Kidney (tissue), 14 donors: ENCODE data around the gene ACTN1. TPM values are rescaled to one million over a fixed set of nuclear protein-coding genes. Genes with fewer than 3 reads are reported as not detected.

Experiments
- DNase-seq, 5 donors: peaks; one replicate each; pipeline ENCODE4 v3.0.0-alpha.2; 2013 to 2020
- FAIRE-seq: peaks from 2 replicates; lab custom pipeline; 2012; peaks lifted over from hg19 to GRCh38; lab: Jason Lieb, UNC
- H3K27ac ChIP-seq, 2 donors: one replicate each; pipeline ENCODE4 v1.7.0; 2013; ENCODE audit warnings: low read depth in 2 of 2, low read length in 2 of 2, inconsistent platforms in 1 of 2
- H3K27me3 ChIP-seq: one replicate; pipeline ENCODE4 v1.7.1; 2013; ENCODE audit warnings: low read length, inconsistent platforms; ENCODE audit not compliant: control insufficient read depth, insufficient read depth
- H3K36me3 ChIP-seq, 3 donors: one replicate each; pipeline versions ENCODE4 v1.7.0 to v1.7.1; 2013; ENCODE audit warnings: low read length in 3 of 3, control low read depth in 1 of 3, inconsistent platforms in 1 of 3; ENCODE audit not compliant: insufficient read depth in 3 of 3, control insufficient read depth in 2 of 3
- H3K4me1 ChIP-seq, 3 donors: one replicate each; pipeline versions ENCODE4 v1.7.0 to v1.7.1; 2013; ENCODE audit warnings: low read length in 3 of 3, inconsistent platforms in 1 of 3, low read depth in 1 of 3; ENCODE audit not compliant: control insufficient read depth in 2 of 3, insufficient read depth in 2 of 3
- H3K4me3 ChIP-seq, 3 donors: one replicate each; pipeline versions ENCODE4 v1.7.0 to v1.8.1; 2013; ENCODE audit warnings: low read length in 3 of 3, control low read depth in 1 of 3, inconsistent platforms in 1 of 3
- H3K9ac ChIP-seq, 3 donors: one replicate each; pipeline versions ENCODE4 v1.7.0 to v1.7.1; 2013; ENCODE audit warnings: low read length in 3 of 3, control low read depth in 1 of 3, inconsistent platforms in 1 of 3
- H3K9me3 ChIP-seq, 3 donors: one replicate each; pipeline versions ENCODE4 v1.7.0 to v1.7.1; 2013; ENCODE audit warnings: low read length in 3 of 3, control low read depth in 1 of 3, inconsistent platforms in 1 of 3; ENCODE audit not compliant: control insufficient read depth in 2 of 3, insufficient read depth in 1 of 3
- intact Hi-C: fragments of 100-400 bp; cut with DNase I; formaldehyde crosslinking; loops from one replicate; pipeline ENCODE4 v1.11.1; 2022
- polyA plus RNA-seq: library from polyadenylated mRNA; stranded (reverse); fragments of 350-450 nt; fragmentation: Illumina TruSeq; extraction: RNeasy Lipid Tissue Mini Kit (QIAGEN cat#74804); gene quantifications from one replicate; pipeline ENCODE4 v1.2.3, GENCODE V29; 2014; ENCODE audit warnings: low read depth, low replicate concordance; ENCODE audit not compliant: insufficient read depth
- total RNA-seq: library from RNA; stranded (reverse); fragmentation: NEBNext Ultra II Directional; extraction: Animal tissue kit (Norgen Biotek cat#: 25700); gene quantifications from one replicate; pipeline ENCODE4 v1.2.1, GENCODE V29; 2021
- TF ChIP-seq, protein P1 (sequence below): IDR thresholded peaks from 3 replicates; pipeline ENCODE4 v1.5.1; 2012; ENCODE audit warnings: mild to moderate bottlenecking, moderate library complexity, borderline replicate concordance; ENCODE audit not compliant: insufficient read depth; ENCODE audit errors: extremely low read depth
- donor health status: control.
- donor health status: control.
- donor health status: control.
- donor health status: control.
- donor health status: control.
- donor health status: DM: yes; HTN: yes; CAD: no.
- donor health status: Normal renal cell carcinoma (clear cell type).

Gene ACTN1
- total and polyA plus RNA-seq, 2 donors from 2014 or later = 20.1 to 184 TPM

GRCh38 chr14:68964300-68965093 lies 14.6 kb downstream of the ACTN1 start:
- H3K9ac ChIP-seq = no peak overlapping the region
- no peak overlapping the region for H3K27ac ChIP-seq
- no peaks in the 10 kb centered on the region for H3K9me3 ChIP-seq
- peaks cover 0 to 43% (median 11%) of the 10 kb centered on the region in 3 donors for H3K4me1 ChIP-seq
- no peaks in the 10 kb centered on the region for H3K36me3 ChIP-seq
- no peak overlapping the region for H3K4me3 ChIP-seq
- H3K27me3 ChIP-seq = no peaks in the 10 kb centered on the region
- intact Hi-C loops = no loop called here
- FAIRE-seq (no peak), DNase-seq (peak in 3 of 5 donors; percentile 67 to 91 (median 67))
- TF ChIP-seq, protein P1, sequence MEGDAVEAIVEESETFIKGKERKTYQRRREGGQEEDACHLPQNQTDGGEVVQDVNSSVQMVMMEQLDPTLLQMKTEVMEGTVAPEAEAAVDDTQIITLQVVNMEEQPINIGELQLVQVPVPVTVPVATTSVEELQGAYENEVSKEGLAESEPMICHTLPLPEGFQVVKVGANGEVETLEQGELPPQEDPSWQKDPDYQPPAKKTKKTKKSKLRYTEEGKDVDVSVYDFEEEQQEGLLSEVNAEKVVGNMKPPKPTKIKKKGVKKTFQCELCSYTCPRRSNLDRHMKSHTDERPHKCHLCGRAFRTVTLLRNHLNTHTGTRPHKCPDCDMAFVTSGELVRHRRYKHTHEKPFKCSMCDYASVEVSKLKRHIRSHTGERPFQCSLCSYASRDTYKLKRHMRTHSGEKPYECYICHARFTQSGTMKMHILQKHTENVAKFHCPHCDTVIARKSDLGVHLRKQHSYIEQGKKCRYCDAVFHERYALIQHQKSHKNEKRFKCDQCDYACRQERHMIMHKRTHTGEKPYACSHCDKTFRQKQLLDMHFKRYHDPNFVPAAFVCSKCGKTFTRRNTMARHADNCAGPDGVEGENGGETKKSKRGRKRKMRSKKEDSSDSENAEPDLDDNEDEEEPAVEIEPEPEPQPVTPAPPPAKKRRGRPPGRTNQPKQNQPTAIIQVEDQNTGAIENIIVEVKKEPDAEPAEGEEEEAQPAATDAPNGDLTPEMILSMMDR = no peak

DNA sequence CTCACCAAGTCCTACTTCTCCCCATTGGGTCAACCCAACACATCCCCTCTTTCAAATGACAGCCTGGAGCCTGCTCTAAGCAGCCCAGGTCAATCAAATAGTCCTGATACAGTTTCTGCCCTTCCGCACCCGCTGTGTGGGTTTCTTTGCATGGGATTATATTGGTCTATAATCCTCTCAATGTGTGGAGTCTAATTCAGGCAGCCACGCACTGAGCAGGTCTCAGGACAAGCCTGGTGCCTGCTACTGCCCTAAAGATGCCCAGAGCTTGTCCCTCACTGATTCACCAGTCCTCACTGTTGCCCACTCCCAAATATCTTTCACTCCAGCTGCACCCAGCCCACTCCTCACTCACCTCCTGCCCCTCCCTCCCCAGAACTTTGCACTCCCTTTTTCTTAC lies 16.4 kb downstream of the ACTN1 start:
- Histone ChIP-seq H3K4me1 (peaks cover 0 to 34% (median 8%) of the 10 kb centered on the region in 3 donors), H3K9me3 (no peaks in the 10 kb centered on the region), H3K36me3 (no peaks in the 10 kb centered on the region), H3K27me3 (no peaks in the 10 kb centered on the region), H3K4me3 (no peak overlapping the region), H3K27ac (no peak overlapping the region), H3K9ac (no peak overlapping the region)
- FAIRE-seq (no peak), DNase-seq (no peak)
- TF ChIP-seq, protein P1 = no peak
- intact Hi-C loops = no loop called here

DNA sequence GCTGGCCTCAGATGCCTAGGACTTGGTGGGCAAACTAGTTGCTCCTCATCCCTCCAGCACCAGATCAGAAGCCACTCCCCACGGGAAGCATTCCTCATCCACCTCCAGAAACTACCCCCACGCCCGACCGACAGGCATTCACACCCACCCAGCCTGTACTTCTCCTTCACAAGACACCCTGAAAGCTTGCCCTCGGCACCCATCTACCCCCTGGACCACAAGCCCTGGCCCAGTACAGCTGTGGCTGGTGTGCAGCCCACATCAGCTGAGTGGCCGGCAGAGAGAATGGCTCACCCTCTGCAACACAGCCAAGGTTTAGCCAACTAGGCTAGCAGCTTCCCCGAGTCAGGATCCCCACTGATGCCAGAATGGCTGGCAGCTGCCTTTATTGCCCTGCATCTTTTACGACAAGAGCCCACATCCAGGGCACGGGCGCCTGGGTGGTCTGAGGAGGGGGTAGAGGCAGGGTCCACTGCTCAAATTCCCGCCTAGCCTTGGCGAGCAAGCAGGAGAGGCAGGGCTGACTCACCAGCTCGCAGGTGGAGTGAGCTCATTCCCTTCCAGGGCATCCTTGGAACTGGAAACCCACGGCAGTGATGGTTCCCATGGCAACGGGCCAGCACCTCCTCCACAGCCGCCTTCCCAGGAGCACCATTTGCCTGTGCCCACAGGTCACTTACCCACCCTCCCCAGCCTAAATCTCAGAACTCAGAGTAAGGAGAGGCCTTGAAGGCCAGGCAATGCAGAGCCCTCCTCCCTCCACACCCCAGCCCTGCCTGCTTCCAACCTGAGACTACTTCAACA lies 17.1 kb downstream of the ACTN1 start:
- H3K36me3 ChIP-seq = no peaks in the 10 kb centered on the region
- H3K4me3 ChIP-seq = no peak overlapping the region
- peaks cover 0 to 33% (median 8%) of the 10 kb centered on the region in 3 donors for H3K4me1 ChIP-seq
- no peak overlapping the region for H3K9ac ChIP-seq
- H3K27ac ChIP-seq = no peak overlapping the region
- peak; percentile 90 to 92 (median 90) for DNase-seq
- TF ChIP-seq, protein P1 = no peak
- no peaks in the 10 kb centered on the region for H3K27me3 ChIP-seq
- H3K9me3 ChIP-seq = no peaks in the 10 kb centered on the region
- FAIRE-seq = no peak
- intact Hi-C loops = no loop called here
